ENCODE data around the gene TBC1D1.

DNA sequence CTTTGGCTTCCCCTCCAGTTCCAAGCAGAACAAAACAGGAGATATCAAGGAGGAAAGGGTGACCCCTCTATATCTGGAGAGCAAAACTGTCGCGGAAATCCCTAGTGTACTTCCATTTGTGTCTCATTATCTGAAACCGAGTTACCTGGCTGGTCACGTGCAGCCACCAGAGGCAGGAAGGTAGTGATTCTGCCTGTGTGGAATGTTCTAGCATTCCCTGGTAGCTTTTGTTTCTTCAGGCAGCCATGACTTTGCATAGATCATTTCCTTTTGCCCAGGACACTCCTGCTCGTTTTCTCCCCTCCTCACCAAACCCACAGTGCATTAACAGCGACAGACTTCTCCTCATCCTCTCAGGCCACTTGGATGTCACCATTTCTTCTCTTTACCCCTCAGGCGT, 177.2 kb downstream of the TBC1D1 start:
- TF ChIP-seq TAF1 (IDR thresholded peaks at IDR 0.05; ENCODE audit: borderline replicate concordance, insufficient read depth, low read length) (no peak), POLR2AphosphoS5 (IDR thresholded peaks at IDR 0.05; ENCODE audit: low read depth, low read length) (no peak), SIN3A (IDR thresholded peaks at IDR 0.05; ENCODE audit: borderline replicate concordance, insufficient read depth, low read length) (no peak), FOXP2 (optimal IDR thresholded peaks at IDR 0.05; ENCODE audit: borderline replicate concordance, extremely low read depth, extremely low read length, insufficient read depth) (no peak)
- TF ChIP-seq, protein P1, sequence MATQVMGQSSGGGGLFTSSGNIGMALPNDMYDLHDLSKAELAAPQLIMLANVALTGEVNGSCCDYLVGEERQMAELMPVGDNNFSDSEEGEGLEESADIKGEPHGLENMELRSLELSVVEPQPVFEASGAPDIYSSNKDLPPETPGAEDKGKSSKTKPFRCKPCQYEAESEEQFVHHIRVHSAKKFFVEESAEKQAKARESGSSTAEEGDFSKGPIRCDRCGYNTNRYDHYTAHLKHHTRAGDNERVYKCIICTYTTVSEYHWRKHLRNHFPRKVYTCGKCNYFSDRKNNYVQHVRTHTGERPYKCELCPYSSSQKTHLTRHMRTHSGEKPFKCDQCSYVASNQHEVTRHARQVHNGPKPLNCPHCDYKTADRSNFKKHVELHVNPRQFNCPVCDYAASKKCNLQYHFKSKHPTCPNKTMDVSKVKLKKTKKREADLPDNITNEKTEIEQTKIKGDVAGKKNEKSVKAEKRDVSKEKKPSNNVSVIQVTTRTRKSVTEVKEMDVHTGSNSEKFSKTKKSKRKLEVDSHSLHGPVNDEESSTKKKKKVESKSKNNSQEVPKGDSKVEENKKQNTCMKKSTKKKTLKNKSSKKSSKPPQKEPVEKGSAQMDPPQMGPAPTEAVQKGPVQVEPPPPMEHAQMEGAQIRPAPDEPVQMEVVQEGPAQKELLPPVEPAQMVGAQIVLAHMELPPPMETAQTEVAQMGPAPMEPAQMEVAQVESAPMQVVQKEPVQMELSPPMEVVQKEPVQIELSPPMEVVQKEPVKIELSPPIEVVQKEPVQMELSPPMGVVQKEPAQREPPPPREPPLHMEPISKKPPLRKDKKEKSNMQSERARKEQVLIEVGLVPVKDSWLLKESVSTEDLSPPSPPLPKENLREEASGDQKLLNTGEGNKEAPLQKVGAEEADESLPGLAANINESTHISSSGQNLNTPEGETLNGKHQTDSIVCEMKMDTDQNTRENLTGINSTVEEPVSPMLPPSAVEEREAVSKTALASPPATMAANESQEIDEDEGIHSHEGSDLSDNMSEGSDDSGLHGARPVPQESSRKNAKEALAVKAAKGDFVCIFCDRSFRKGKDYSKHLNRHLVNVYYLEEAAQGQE (IDR thresholded peaks at IDR 0.05; ENCODE audit: insufficient read depth in 1 of 2, low read depth in 2 of 2, low read length in 2 of 2) = no peak
